OCI-LY3 (cell line): ENCODE measurements around the gene USP10.

ENCODE experiments used
- EZH2phosphoT487 ChIP-seq: fragments of 200-600 bp; shearing (Covaris generic); IDR thresholded peaks from 2 replicates; pipeline ENCODE4 v1.6.1; 2018; ENCODE audit warnings: antibody characterized with exemption, mixed run types, low read depth
- TF ChIP-seq, protein P1 (sequence below): fragments of 200-600, 300-600 bp; sonication (generic); IDR thresholded peaks from 2 replicates; pipeline ENCODE4 v1.5.1; 2014; ENCODE audit warnings: antibody characterized with exemption, low read length, low read depth

DNA sequence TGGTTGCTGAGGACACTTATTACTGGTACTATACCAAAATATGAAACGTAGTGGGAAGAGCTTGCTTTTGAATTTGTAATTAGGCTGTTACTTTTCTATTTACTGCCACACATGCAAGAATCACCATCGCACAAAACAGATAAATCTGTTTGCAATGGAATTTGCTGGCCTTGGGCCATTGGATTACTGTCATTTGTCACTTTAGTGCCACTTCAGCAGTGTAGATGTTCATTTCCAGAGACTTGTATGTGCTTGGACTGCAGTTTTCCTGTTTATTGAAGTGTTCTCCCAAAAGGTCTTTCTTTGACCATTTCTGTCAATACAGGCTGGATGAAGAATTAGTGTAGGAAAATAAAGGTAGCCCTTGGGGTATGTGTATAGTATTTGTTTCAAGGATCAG lies 4.5 kb downstream of the USP10 start:
- TF ChIP-seq, protein P1, sequence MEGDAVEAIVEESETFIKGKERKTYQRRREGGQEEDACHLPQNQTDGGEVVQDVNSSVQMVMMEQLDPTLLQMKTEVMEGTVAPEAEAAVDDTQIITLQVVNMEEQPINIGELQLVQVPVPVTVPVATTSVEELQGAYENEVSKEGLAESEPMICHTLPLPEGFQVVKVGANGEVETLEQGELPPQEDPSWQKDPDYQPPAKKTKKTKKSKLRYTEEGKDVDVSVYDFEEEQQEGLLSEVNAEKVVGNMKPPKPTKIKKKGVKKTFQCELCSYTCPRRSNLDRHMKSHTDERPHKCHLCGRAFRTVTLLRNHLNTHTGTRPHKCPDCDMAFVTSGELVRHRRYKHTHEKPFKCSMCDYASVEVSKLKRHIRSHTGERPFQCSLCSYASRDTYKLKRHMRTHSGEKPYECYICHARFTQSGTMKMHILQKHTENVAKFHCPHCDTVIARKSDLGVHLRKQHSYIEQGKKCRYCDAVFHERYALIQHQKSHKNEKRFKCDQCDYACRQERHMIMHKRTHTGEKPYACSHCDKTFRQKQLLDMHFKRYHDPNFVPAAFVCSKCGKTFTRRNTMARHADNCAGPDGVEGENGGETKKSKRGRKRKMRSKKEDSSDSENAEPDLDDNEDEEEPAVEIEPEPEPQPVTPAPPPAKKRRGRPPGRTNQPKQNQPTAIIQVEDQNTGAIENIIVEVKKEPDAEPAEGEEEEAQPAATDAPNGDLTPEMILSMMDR = no peak
- TF ChIP-seq EZH2phosphoT487 = no peak
